HG03095 (cell line): ENCODE measurements around the gene LYZ.
"Not testable (repeated sequence)": the region's sequence is repeated elsewhere in the genome, so short reads cannot be mapped to it uniquely, and the experiment has no call there.

ENCODE experiments used
- ATAC-seq: cut with Tn5 transposase; IDR thresholded peaks from one replicate; pipeline ENCODE4 v1.9.1; 2021; ENCODE audit warnings: moderate library complexity; ENCODE audit not compliant: unreplicated experiment

Gene LYZ

GRCh38 chr12:69348162-69348938 lies at the start of gene LYZ:
Gene LYZ (plus strand): TSS chr12:69348381. CDS start chr12:69348409, 28 bp downstream.
- ATAC-seq = no peak

GRCh38 chr12:69298947-69299346 lies 49.2 kb upstream of the LYZ start:
- ATAC-seq = no peak

- no peak for ATAC-seq
Measured at GRCh38 chr12:69304284-69304683, 43.9 kb upstream of the LYZ start.

GRCh38 chr12:69309461-69309860 lies 38.7 kb upstream of the LYZ start:
- ATAC-seq = no peak

DNA sequence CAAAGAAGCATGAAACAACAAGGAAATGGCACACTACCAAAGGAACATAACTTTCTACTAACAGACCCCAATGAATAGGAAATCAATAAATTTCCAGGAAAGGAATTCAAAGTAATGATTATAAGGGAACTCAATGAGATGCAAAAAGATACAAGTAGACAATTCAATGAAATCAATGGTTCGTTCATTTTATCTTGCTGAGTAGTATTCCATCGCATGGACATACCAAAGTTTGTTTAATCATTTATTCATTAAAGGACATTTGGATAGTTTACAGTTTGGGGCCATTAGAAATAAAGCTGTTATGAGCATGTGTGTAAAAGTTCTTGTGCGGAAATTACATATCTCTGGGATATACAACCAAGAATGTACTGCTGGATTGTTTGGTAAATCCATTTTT lies 35.0 kb upstream of the LYZ start:
- ATAC-seq = no peak

DNA sequence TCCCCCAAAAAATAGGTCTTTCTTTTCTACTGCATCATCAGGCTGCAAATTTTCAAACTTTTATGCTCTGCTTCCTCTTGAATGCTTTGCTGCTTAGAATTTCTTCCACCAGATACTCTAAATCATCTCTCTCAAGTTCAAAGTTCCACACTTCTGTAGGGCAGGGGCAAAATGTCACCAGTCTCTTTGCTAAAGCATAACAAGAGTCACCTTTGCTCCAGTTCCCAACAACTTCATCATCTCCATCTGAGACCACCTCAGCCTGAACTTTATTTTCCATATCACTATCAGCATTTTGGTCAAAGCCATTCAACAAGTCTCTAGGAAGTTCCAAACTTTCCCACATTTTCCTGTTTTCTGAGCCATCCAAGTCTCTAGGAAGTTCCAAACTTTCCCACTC lies 31.4 kb upstream of the LYZ start:
- ATAC-seq = not testable (repeated sequence)

DNA sequence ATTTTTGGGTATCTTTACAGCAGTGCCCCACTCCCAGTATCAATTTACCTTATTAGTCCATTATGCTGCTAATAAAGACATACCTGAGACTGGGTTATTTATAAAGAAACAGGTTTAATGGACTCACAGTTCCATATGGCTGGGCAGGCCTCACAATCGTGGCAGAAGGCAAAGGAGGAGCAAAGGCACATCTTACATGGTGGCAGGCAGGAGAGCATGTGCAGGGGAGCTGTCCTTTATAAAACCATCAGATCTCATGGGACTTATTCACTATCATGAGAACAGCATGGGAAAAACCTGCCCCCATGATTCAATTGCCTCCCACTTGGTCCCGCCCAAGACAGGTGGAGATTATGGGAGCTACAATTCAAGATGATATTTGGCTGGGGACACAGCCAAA lies 30.9 kb upstream of the LYZ start:
- not testable (repeated sequence) for ATAC-seq

- ATAC-seq = no peak
Measured at GRCh38 chr12:69318225-69318624, 30.0 kb upstream of the LYZ start.

- ATAC-seq = no peak
Measured at GRCh38 chr12:69321351-69321750, 26.8 kb upstream of the LYZ start.

- ATAC-seq = peak; percentile 85
Measured at GRCh38 chr12:69324797-69325466, 23.2 kb upstream of the LYZ start.

GRCh38 chr12:69328426-69328825 lies 19.8 kb upstream of the LYZ start:
- ATAC-seq = no peak

- no peak for ATAC-seq
Measured at GRCh38 chr12:69329669-69330428, 18.3 kb upstream of the LYZ start.

DNA sequence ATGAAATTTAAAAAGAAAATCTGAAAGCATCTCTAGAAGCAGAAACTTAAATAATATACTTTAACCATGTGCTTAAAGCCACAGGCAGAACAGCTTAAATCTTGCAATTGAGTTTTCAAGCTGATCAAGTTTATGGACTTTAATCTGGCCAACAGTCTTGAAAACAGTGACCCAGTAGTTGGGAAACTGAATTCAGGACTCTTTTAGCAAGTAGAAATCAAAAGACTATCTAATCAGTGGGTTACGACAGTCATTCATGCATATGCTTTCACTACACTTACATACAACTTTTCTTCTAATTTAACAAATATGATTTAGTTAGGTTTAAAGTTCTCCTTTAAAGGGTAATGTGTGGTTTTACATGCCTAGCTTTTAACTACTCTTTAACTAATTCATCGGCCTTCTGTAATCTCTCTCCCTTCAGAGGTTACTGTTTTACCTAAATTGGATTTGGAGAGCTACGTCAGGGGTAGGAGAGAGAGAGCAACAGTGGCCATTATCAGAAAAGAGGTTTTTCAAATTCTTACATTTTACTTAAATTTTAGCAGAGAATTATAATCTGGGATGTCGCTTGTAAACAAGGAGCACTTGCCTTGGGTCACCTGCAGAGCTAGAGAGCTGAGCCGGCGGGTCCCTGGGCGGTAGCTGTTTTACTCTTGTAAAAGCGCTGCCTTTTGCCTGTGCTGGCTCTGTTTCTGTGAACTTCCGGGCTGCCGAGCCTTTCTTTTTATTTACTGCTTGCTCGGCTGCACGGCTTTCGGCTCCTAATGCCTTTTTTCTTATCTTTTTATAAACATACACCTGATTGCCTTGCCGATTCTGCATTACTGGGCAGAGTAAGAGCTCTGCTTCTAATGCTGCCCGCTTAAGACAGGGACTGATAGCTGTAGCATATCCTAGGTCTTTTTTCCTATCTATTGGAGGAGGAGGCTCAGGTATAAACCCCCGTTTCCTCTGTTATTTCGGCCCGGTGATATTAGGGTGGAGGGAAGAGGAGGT lies 17.4 kb upstream of the LYZ start:
- peak; percentile 81 for ATAC-seq

- ATAC-seq = no peak
Measured at GRCh38 chr12:69331519-69331908, 16.7 kb upstream of the LYZ start.

GRCh38 chr12:69331909-69332684 lies 16.1 kb upstream of the LYZ start:
- ATAC-seq = no peak

DNA sequence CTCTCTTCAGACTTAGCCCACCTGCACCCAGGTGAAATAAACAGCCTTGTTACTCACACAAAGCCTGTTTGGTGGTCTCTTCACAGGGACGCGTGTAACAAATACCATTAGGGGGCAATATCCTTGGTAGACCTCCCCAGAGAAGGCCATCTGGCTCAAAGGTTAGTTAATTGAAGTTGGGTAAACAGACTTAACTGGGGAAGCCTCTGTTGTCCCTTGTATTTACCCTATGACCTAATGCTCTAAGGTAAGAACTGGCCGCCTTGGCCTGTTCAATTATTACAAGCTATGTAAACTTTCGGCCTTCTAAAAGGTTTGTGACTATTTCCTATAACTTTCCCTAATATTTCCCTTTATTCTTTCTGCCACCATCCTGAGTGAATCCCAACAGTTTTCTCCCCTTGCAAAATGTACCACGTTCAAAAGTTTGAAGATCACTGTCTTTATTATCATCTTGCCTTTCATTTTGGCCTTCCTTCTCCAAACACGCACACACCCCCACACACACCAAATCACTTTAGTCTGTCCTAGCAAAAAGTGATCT lies 15.3 kb upstream of the LYZ start:
- no peak for ATAC-seq

- no peak for ATAC-seq
Measured at GRCh38 chr12:69334158-69334557, 14.0 kb upstream of the LYZ start.

GRCh38 chr12:69337311-69338090 lies 10.7 kb upstream of the LYZ start:
- ATAC-seq = no peak
